SK-N-SH (cell line): ENCODE results near the gene IGSF23.

Experiments used
- EP300 ChIP-seq, 2 experiments: IDR thresholded peaks; 2 replicates each; pipeline versions ENCODE4 v1.4.0 to v1.6.1; 2012; ENCODE audit warnings: borderline replicate concordance in 1 of 2, low read depth in 1 of 2, low read length in 1 of 2
- GATA2 ChIP-seq: sonication (generic); formaldehyde crosslinking; IDR thresholded peaks from 2 replicates; pipeline ENCODE4 v1.5.0; 2020; ENCODE audit warnings: mild to moderate bottlenecking, missing genetic modification reagents
- JUND ChIP-seq: IDR thresholded peaks from 2 replicates; pipeline ENCODE4 v1.4.0; 2012
- MEF2A ChIP-seq: IDR thresholded peaks from 2 replicates; pipeline ENCODE4 v1.4.0; 2012; ENCODE audit warnings: low read depth, borderline replicate concordance
- POLR2AphosphoS5 ChIP-seq: IDR thresholded peaks from 2 replicates; pipeline ENCODE4 v1.6.1; 2012; ENCODE audit warnings: low read depth, low read length
- TAF1 ChIP-seq: IDR thresholded peaks from 2 replicates; pipeline ENCODE4 v1.6.1; 2012; ENCODE audit warnings: low read depth, mild to moderate bottlenecking, low read length, moderate library complexity, borderline replicate concordance
- TF ChIP-seq, protein P1 (sequence below): fragments of 200-600 bp; sonication (generic); IDR thresholded peaks from 2 replicates; pipeline ENCODE4 v1.6.1; 2017; ENCODE audit warnings: antibody characterized with exemption, mild to moderate bottlenecking, moderate library complexity
- TF ChIP-seq, protein P2 (sequence below): IDR thresholded peaks from 2 replicates; pipeline ENCODE4 v1.4.0; 2012; ENCODE audit warnings: low read depth
- TF ChIP-seq, protein P3 (sequence below): IDR thresholded peaks from 2 replicates; pipeline ENCODE4 v1.6.1; 2012; ENCODE audit warnings: mild to moderate bottlenecking, low read depth, low read length, moderate library complexity

DNA sequence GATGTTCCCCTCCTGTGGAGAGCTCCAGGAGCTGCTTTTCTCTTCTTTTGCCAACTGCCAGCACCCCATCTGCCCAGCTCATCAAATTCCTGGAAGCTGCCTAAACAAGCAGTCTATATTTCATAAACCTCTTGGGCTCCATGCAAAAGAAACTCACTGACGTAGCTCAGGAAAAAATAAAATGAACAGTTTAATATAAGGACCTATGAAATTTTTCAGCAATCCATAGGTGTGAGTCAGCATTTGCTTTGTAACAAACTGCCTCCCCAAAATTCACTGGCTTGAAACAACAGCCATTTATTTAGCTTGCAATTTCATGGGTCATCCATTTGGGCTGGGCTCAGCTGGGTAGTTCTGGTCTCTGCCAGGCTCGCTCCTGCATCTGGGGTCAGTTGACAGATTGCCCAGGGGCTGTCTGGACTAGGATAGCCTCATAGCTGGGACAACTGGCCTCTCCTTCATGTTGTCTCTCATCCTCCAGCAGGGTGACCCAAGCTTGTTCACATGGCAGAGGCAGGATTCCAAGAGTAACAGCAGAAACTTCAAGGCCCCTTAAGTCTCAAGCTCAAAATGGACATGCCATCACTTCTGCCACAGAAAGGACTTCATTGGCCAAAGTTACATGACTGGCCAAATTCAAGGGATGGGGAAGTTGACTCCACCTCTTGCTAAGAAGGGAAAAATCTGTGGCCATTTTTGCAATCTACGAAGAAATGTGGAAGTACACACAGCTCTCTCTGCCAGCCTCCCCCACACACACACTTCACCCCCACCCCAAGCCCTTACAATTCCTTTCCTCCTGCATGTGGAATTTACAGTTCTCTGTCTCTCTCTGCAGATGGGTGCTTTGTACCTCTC is 22.4 kb downstream of the IGSF23 start:
- TF ChIP-seq, protein P1, sequence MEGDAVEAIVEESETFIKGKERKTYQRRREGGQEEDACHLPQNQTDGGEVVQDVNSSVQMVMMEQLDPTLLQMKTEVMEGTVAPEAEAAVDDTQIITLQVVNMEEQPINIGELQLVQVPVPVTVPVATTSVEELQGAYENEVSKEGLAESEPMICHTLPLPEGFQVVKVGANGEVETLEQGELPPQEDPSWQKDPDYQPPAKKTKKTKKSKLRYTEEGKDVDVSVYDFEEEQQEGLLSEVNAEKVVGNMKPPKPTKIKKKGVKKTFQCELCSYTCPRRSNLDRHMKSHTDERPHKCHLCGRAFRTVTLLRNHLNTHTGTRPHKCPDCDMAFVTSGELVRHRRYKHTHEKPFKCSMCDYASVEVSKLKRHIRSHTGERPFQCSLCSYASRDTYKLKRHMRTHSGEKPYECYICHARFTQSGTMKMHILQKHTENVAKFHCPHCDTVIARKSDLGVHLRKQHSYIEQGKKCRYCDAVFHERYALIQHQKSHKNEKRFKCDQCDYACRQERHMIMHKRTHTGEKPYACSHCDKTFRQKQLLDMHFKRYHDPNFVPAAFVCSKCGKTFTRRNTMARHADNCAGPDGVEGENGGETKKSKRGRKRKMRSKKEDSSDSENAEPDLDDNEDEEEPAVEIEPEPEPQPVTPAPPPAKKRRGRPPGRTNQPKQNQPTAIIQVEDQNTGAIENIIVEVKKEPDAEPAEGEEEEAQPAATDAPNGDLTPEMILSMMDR: no peak
- no peak for TF ChIP-seq EP300 (IDR thresholded peaks at IDR 0.05; ENCODE audit: borderline replicate concordance in 1 of 2, low read depth in 1 of 2, low read length in 1 of 2)
- TF ChIP-seq TAF1: no peak
- TF ChIP-seq, protein P2, sequence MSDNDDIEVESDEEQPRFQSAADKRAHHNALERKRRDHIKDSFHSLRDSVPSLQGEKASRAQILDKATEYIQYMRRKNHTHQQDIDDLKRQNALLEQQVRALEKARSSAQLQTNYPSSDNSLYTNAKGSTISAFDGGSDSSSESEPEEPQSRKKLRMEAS: no peak
- TF ChIP-seq, protein P3, sequence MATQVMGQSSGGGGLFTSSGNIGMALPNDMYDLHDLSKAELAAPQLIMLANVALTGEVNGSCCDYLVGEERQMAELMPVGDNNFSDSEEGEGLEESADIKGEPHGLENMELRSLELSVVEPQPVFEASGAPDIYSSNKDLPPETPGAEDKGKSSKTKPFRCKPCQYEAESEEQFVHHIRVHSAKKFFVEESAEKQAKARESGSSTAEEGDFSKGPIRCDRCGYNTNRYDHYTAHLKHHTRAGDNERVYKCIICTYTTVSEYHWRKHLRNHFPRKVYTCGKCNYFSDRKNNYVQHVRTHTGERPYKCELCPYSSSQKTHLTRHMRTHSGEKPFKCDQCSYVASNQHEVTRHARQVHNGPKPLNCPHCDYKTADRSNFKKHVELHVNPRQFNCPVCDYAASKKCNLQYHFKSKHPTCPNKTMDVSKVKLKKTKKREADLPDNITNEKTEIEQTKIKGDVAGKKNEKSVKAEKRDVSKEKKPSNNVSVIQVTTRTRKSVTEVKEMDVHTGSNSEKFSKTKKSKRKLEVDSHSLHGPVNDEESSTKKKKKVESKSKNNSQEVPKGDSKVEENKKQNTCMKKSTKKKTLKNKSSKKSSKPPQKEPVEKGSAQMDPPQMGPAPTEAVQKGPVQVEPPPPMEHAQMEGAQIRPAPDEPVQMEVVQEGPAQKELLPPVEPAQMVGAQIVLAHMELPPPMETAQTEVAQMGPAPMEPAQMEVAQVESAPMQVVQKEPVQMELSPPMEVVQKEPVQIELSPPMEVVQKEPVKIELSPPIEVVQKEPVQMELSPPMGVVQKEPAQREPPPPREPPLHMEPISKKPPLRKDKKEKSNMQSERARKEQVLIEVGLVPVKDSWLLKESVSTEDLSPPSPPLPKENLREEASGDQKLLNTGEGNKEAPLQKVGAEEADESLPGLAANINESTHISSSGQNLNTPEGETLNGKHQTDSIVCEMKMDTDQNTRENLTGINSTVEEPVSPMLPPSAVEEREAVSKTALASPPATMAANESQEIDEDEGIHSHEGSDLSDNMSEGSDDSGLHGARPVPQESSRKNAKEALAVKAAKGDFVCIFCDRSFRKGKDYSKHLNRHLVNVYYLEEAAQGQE: no peak
- no peak for TF ChIP-seq GATA2
- TF ChIP-seq MEF2A: no peak
- no peak for TF ChIP-seq POLR2AphosphoS5
- no peak for TF ChIP-seq JUND
